MM.1S (cell line): Measurements from ENCODE around the gene HES2.

Source experiments
- EZH2phosphoT487 ChIP-seq: fragments of 300-600 bp; sonication (generic); IDR thresholded peaks from 2 replicates; pipeline ENCODE4 v1.6.1; 2018; ENCODE audit warnings: antibody characterized with exemption, low read length
- TF ChIP-seq, protein P1 (sequence below): fragments of 300-600 bp; sonication (generic); IDR thresholded peaks from 2 replicates; pipeline ENCODE4 v1.5.1; 2016; ENCODE audit warnings: antibody characterized with exemption, low read length, mixed read lengths

GRCh38 chr1:6447016-6447817 is 27.5 kb upstream of the HES2 start:
- TF ChIP-seq, protein P1, sequence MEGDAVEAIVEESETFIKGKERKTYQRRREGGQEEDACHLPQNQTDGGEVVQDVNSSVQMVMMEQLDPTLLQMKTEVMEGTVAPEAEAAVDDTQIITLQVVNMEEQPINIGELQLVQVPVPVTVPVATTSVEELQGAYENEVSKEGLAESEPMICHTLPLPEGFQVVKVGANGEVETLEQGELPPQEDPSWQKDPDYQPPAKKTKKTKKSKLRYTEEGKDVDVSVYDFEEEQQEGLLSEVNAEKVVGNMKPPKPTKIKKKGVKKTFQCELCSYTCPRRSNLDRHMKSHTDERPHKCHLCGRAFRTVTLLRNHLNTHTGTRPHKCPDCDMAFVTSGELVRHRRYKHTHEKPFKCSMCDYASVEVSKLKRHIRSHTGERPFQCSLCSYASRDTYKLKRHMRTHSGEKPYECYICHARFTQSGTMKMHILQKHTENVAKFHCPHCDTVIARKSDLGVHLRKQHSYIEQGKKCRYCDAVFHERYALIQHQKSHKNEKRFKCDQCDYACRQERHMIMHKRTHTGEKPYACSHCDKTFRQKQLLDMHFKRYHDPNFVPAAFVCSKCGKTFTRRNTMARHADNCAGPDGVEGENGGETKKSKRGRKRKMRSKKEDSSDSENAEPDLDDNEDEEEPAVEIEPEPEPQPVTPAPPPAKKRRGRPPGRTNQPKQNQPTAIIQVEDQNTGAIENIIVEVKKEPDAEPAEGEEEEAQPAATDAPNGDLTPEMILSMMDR, result no peak
- TF ChIP-seq EZH2phosphoT487, result no peak
